DMS79 treated with DMSO at 0.1 percent for 48 hours (cell line): Measurements from ENCODE around the gene PSMA8.
"Not testable (repeated sequence)": the region's sequence is repeated elsewhere in the genome, so short reads cannot be mapped to it uniquely, and the experiment has no call there.

Experiments
- DNase-seq: peaks from one replicate; lab custom pipeline; 2025; lab: John Stamatoyannopoulos, UW

Gene PSMA8

GRCh38 chr18:26233208-26233607 is 99.5 kb downstream of the PSMA8 start:
- no peak for DNase-seq

GRCh38 chr18:26237363-26237762 is 103.7 kb downstream of the PSMA8 start:
- not testable (repeated sequence) for DNase-seq

- not testable (repeated sequence) for DNase-seq
These were observed 105.0 kb downstream of the PSMA8 start for GRCh38 chr18:26238718-26239117.

- DNase-seq = not testable (repeated sequence)
These were observed 108.7 kb downstream of the PSMA8 start for GRCh38 chr18:26242392-26242791.
